DMS79 treated with DMSO at 0.1 percent for 48 hours (cell line): ENCODE data around the gene SLC13A5.
"Not testable (repeated sequence)": the region's sequence is repeated elsewhere in the genome, so short reads cannot be mapped to it uniquely, and the experiment has no call there.

Experiments used
- DNase-seq: peaks from one replicate; lab custom pipeline; 2025; lab: John Stamatoyannopoulos, UW

Gene SLC13A5

DNA sequence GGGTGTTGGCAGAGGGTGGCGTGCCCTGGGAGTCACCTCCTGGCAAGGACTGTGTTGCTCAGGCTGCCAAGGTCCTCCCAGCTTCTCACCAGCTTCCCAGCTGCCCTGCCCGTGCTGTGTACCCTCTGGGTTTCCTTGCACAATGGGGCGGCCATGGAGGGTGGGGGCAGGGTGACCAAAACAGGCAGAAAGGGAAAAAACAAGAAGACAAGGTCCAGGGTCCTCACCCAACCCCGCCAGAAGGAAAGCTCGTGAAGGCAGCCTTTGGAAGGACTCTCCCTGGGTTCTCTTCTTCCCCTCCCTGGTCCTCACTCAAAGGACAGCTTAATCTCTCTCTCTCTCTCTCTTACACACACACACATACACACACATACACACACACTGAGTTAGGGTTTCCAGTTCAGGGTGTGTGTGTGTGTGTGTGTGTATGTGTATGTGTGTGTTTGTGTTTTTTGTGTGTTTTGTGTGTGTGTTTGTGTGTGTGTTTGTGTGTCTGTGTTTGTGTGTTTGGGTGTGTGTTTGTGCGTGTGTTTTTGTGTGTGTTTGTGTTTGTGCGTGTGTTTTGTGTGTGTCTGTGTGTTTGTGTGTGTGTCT lies 2.0 kb downstream of the SLC13A5 start:
- no peak for DNase-seq

- DNase-seq: no peak
Observed at GRCh38 chr17:6710317-6710716, 2.9 kb downstream of the SLC13A5 start.

GRCh38 chr17:6708357-6708961 lies 4.7 kb downstream of the SLC13A5 start:
- no peak for DNase-seq

DNA sequence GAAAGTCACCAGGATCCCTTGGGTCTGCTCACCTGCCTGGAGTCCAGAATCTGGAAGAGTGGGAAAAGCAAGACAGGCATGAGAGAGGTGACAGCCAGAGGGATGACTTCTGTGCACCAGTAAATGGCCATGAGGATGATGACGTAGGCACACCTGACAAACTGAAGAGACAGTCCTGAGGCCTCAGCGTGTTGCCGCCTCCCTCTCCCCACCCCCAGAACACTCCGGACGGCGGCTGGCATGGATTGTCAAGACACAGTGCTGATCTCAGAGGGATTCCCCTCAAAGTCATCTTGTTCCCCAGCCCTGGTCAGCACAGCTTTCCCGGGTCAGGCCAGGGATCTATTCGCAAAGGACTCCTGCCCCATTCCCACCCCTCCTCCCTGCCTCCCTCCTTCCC lies 6.2 kb downstream of the SLC13A5 start:
- DNase-seq: no peak

DNA sequence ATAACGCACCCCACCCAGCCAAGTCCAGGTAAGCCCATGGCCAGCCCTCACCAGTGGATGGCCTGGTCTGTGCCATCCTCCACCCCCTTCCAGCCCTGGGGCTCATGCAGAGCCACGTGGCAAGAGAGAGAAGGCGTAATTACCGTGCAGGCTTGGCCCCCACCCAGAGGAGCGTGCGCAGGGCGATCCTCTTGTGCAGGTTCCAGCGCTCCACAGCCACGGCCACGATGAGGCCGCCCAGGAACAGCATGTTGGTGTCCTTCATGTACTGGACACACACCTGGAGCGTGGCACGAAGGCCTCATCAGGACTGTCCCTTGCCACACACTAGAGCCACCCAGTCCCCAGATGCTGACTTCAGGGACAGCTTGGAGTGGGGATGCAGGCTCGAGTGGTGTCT lies 6.7 kb downstream of the SLC13A5 start:
- DNase-seq: no peak

DNA sequence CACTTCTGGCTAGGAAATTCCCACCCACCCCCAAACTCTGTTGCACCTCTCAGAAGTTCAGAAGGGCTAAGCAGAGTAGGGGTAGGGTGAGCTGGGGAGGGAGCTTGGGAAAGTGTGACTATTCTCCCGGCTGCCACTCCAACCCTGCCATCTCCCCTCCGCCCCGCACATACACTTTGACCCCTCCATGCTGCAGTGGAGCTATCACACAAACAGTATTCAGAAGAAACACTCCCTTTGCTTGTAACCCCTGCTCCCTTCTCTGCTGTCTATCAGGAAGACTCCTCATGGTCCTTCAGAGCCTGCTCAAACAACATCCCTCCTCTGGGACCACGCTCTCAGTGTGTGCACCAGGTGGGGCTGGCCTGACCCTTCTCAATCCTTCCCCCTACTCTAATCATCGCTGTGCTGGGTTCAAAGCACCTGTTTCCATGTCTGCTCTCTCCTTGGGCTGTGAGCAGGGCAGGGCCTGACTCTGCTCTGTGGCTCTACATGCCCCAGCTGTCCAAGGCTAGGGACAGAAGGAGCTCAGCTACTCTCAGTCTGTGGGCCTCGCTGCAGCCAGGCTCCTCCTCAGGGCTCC lies 8.6 kb downstream of the SLC13A5 start:
- no peak for DNase-seq

DNA sequence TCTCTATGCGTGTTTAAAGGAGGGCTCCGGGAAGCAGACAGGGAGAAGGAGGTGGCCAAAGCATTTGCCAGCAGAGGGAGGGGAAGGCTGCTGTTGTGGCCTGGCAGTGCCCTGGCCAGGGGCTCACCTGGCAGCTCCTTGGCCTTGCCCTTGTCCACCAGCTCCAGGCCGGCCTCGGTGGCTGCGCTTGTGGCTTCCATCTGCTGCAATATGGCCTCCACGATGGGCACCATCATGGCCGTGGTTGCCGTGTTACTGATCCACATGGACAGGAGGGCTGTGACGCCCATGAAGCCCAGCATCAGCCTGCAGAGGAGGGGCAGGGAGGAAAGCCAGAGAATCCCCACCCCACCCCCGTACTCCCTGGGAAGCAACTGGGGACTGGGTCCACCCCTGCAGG lies 9.4 kb downstream of the SLC13A5 start:
- DNase-seq: no peak

GRCh38 chr17:6702567-6703215 lies 10.5 kb downstream of the SLC13A5 start:
- DNase-seq: no peak

GRCh38 chr17:6701719-6702118 lies 11.4 kb downstream of the SLC13A5 start:
- DNase-seq: no peak

DNA sequence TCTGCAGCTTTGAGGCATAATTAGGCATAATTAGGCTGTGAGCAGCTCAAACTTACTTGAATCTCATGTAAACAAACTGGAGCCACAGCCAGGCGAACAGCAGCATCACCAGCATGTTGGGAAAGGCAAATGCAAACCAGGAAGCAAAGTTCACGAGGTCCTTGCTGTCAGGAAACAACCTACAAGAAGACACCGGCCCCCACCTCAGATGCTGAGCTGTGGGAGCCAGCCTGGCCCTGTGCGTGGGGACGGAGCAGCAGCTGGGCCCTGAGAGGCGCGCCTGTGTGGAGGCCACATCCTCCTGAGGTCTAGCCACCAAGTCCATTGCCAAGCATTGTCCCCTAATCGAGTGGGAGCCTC lies 12.2 kb downstream of the SLC13A5 start:
- no peak for DNase-seq

DNA sequence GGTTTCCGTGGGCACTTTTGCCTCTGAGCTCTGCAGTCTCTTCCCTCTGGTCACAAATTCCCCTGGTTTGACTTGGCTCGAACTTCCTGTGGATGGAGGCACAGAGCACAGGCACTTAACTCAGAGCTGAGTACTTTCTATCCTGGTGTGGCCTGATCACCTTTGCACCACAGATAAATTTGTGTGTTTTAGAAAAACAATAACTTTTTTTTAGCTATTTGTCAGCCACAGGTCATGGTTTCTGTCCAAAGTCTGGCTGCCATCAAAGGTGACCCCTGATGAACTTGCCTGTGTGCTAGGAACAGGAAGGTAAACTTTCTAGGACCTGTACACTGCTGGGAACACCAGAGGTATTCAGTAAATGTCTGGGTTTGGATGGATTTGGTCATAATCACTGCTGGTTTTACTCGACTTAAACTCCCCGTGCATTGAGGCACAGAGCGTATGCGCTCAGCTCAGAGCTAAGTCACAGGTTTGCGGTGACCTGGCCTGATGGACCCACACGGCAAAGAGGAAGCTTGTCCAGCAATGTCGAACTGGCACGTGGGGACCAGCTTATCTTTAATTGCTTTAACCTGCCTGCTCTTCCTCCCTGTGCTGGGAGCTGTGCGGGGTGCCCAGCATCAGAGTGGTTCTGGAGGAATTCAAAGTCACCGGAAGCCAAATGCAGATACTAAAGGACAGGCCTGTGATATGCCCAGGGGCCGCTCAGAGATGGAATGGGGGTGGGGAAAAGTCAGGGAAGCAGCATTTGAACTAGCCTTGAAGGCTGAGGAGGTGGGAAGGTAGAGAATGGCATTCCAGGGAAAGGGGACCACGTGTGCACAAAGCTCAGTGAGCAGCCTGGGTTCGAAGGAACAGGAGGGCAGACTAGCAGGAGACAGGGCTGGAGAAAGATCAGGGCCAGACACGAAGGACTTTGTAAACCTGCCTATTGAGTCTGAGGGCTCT lies 12.9 kb downstream of the SLC13A5 start:
- no peak for DNase-seq

DNA sequence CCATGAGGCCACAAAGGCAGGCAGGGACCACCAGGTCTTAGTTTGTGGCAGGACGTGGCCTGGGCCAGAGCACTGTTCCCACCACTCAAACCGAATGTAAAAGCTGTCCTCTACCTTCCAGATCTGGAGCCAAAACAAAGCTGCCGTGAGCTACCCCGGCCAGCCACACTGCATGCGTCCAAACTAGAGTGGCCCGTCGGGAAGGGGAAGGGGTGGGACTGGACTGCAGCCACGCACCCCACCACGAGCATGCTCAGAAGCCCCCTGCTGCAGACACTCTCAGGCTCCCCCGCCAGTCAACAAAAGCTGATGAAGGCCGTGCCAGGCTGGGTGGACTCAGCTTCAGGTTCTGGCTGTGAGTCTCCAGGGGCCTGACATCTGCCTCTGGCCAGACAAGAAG lies 15.2 kb downstream of the SLC13A5 start:
- DNase-seq: no peak

DNA sequence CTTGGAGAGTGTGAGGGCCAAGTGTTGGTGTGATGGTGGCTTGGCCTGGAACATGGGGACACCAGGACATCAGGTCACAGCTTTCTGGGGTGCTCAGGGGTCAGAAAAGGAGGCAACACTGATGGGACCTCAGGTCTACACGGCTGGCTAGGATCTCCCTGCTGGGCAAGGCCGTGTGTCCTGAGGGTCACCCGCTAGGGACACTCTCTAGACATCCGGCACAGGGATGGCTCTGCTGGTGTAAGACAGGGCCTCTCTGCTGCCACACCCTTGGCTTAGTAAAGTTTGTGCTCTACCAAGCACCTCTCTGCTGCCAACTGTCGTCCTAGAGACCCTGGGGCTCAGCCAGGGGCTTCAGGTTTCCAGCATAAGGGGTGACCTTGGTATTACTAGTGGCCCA lies 16.3 kb downstream of the SLC13A5 start:
- no peak for DNase-seq

DNA sequence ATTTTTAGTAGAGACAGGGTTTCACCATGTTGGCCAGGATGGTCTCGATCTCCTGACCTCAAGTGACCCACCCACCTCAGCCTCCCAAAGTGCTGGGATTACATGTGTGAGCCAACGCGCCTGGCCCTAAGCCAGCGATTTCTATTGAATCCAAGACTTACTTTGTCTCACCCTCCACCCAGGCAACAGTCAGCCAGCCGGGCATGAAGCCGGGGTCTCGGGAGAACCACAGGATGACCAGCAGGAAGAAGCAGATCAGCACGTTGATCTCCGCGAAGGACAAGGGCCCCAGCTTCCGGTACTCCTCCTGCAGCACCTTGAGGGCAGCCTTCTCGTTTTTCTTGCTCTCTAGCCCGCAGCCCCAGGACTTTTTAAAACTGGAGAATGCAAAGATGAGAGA lies 17.6 kb downstream of the SLC13A5 start:
- DNase-seq: no peak

- DNase-seq: no peak
Observed at GRCh38 chr17:6695051-6695450, 18.1 kb downstream of the SLC13A5 start.

DNA sequence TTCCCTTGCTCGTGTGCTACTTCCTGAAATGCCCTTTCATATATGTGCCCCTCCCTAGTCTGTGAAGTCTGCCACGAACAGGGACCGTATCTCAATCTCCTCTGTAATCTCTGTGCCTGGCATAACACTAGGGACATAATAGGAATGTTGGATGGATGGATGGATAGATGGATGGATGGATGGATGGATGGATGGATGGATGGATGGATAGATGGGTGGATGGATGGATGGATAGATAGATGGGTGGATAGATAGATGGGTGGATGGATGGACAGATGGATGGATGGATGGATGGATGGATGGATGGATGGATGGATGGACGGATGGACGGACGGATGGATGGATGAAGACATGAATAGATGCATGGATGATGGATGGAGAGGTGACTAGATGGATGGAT lies 21.2 kb downstream of the SLC13A5 start:
- DNase-seq: not testable (repeated sequence)

DNA sequence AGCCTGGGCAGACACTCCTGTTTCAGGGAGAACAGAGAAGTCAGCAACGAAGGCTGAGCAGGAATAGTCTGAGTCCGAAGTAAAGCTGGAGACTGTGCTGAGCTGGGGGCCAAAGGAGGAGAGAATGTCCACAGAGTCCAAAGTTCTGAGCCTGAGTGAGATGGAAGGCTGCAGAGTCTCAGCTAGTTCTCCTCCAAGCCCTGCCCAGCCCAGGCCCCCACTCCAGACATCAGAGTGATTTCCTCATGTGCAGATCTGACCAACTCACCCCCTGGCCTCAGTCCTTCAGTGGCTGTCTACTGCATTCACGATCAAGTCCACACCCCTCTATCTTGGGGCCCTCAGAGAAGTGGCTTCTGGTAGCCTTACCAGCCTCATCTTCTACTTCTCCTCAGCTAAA lies 21.6 kb downstream of the SLC13A5 start:
- no peak for DNase-seq

- no peak for DNase-seq
Observed at GRCh38 chr17:6690641-6691040, 22.5 kb downstream of the SLC13A5 start.

DNA sequence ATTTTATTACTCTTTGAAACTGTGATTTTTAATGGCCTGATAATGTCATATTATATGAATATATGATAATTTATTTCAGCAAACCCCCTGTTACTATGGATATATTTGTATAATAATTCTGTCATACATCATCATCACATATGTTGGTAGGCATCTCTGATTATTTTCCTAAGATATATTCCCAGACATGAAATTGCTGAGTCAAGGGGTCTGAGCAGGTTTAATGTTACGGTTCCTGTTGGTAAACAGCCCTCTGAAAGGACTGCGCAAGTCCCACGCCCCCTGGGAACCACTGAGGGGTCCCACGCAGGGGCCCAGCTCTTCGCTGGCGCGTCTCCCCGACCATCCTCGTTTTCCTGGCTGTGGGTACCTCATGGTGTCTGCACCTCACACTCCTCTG lies 24.2 kb downstream of the SLC13A5 start:
- no peak for DNase-seq

DNA sequence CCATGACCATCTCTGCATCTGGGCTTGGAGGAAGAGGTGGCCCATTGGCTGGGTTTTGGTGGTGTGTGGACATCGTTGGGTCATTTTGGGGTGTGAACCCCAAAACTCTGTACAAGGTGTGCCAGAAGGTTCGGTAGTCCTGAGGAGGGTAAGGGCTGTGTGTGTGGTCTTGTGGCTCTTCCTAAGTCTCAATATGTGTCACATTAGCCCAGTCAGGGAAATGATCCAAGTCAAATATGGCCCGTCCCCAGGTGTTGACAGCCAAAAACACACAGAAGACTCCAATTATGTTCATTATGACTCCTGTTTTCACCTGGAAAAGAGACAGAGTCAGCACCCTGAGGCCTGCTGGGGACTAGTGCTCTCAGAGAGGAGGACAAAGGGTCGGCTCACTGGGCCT lies 27.1 kb downstream of the SLC13A5 start:
- no peak for DNase-seq

DNA sequence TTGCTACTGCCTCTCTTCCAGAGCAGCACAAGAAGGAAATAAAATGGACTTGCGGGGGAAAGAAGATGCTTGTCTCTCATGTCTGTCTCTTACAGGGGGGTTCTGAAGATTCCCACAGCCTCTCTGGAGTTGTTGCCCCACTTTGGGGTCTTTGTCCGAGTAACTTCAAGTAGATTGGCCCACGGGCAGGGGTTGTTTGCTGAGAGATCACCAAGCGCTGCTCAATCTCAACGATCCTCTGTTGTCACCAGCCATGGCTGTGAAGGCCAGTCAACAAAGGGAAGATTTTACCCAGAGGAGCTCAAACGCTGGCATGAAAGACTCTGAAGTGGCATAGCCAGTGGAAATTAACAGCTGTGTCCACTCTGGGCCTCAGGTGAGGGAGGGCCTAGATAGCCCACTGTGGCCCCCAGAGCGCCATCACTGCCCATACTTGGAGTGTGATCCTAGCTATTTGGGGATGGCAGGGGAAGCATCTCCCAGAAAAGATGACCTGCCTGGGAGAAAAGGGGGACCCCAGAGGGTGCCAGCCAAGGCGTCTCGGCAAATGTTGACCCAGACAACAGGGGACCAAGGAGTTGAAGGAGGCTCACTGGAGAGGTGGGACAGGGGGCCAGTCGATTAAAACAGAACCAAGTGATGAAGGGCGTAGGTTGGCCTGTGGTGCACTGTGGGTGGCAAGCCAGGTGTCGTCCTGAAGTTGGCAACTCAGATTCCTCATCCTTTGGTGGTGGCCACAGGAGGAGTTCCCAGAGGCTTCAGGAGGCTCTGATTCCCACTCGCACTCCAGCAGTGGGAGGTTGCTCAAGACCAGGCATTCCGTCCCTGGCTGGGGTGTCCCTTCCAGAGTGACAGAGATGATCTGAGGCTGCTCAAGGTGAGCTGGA lies 28.0 kb downstream of the SLC13A5 start:
- DNase-seq: no peak

GRCh38 chr17:6684460-6684783 lies 28.7 kb downstream of the SLC13A5 start:
- DNase-seq: no peak
